ENCODE results near the gene SLIT3. TPM values are rescaled to one million over a fixed set of nuclear protein-coding genes. Genes with fewer than 3 reads are reported as not detected.
"Not testable (repeated sequence)": the region's sequence is repeated elsewhere in the genome, so short reads cannot be mapped to it uniquely, and the experiment has no call there.

Gene SLIT3
- total RNA-seq, 1 experiment from 2014 or later, result 2.0 TPM

DNA sequence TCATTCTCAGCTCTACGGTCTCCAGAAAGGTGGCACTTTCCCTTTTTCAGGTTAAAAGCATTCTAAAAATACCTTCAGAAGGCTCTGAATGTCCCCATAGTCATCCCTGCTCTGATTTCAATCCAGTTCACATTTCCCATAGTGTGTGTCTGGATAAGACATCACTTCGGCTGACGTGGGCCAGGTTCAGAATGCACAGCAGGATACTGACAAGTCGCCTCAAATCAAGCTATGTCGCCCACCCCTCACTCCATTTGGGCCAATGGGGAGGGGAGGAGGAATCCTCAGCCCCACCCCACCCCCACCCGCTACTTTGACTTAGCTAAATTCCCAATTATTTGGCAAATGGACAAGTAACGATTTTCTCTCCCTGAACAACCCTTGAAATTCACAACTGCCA, 148.0 kb downstream of the SLIT3 start:
- peaks cover 6% of the 10 kb centered on the region; the same call in 1 of the 2 replicates for H3K27me3 ChIP-seq
- no peak overlapping the region for H3K27ac ChIP-seq
- no peak overlapping the region for H3K4me3 ChIP-seq
- no peaks in the 10 kb centered on the region for H3K36me3 ChIP-seq
- no peaks in the 10 kb centered on the region for H3K4me1 ChIP-seq
- DNase-seq, result no peak
- 0 out of 2 replicates have a peak, but pooled peaks cover under 1% of the 10 kb centered on the region for H3K9me3 ChIP-seq (replicated peaks)

DNA sequence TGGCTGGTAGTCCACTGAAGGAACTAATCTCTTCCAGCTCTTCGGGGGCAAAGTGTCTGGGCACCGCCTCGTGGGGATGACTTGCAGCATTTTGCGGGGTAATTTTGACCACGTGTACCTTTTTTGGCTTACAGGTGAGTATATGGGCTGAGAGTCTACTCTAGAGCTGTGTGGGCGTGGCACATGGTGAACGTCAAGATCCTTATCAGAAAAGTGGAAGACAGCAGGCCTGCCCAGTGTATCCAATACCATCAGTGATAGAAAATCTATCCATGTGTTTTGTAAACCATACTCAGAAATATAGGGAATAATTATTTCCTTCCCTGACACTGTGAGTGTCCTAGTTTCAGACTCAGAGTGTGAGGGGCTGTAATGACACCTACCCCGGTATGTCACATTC, 148.5 kb downstream of the SLIT3 start:
- Histone ChIP-seq H3K27me3 (peaks cover 6% of the 10 kb centered on the region; the same call in 1 of the 2 replicates), H3K4me1 (no peaks in the 10 kb centered on the region), H3K4me3 (no peak overlapping the region), H3K36me3 (no peaks in the 10 kb centered on the region), H3K9me3 (replicated peaks) (no peaks in the 10 kb centered on the region), H3K27ac (no peak overlapping the region)
- DNase-seq, result no peak

DNA sequence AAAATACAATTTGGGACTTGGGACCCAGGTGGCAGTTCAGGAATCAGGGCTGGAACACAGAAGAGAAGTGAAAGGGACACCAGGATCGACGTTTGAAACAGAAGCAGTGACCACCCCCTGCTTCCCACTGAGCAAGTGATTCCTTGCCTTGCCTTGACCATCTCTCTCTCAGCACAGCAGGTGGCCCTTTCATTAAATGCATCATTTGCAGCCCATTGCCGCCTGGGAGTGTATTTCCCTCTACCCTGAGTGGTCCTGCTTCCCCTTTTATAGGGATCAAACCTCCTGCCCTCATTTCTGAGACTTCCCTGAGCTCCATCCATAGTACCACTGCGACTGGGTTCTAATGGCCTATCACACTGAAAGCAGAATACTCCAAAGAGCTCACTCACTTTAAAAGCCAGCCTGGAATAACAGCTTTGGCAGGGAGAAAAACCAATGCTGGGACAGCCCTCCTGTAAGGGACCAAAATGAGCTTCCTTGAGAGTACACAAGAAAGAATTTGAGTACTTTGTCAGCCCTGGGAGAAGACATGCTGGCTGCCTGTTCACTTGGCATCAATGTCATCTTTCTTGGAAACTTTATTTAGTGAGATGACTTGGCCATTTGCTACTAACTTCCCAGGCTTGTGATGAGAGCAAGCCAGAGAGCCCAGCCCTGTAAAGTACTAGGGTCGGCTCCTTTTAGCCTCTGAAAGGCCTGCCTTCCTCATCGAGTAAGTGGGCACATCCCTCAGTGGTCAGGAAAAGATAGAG, 149.7 kb downstream of the SLIT3 start:
- H3K4me3 ChIP-seq, result no peak overlapping the region
- no peak for DNase-seq
- peaks cover 6% of the 10 kb centered on the region; the same call in 1 of the 2 replicates for H3K27me3 ChIP-seq
- H3K36me3 ChIP-seq, result no peaks in the 10 kb centered on the region
- H3K4me1 ChIP-seq, result no peaks in the 10 kb centered on the region
- no peaks in the 10 kb centered on the region for H3K9me3 ChIP-seq (replicated peaks)
- H3K27ac ChIP-seq, result no peak overlapping the region

DNA sequence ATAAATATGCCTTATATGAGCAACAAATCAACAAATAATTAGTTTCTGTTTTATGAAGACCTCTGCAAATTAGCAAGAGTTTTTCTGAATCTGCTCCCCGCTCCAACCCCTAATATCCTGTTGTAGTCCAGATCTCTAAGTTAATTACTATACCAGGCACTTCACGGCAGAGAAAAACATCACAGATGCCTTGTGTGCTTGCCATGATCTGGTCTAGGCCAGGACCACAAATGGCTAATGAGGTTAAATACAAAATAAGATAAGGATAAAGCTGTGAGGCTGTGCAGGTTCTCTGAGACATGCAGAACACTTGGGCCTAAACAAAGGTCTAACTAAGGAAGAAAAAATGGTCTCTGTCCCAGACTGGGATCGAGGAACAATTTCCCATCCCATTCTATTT, 150.8 kb downstream of the SLIT3 start:
- Histone ChIP-seq H3K4me1 (no peaks in the 10 kb centered on the region), H3K4me3 (no peak overlapping the region), H3K27ac (no peak overlapping the region), H3K36me3 (no peaks in the 10 kb centered on the region), H3K27me3 (peaks cover 6% of the 10 kb centered on the region; the same call in 1 of the 2 replicates), H3K9me3 (replicated peaks) (no peaks in the 10 kb centered on the region)
- no peak for DNase-seq

DNA sequence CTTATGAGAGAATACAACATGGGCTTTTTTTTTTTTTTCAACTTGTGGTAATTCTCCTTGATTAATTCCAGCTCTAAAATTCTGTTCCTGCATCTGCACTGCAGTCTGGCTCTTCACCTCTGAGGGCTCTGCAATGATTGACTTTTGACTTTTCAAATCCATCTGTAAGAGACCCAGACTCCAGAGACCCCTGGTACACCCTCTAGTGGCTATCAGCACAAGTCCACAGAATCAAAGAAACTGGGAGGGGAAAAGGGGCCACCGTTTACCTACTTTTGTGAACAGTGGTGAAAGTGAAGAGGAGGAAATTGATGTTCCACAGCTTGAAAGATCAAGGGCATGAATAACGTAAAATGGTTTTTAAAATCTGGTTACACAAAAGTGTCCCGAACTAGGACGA, 151.6 kb downstream of the SLIT3 start:
- Histone ChIP-seq H3K4me1 (no peaks in the 10 kb centered on the region), H3K27ac (no peak overlapping the region), H3K36me3 (no peaks in the 10 kb centered on the region), H3K9me3 (replicated peaks) (no peaks in the 10 kb centered on the region), H3K27me3 (peaks cover 6% of the 10 kb centered on the region; the same call in 1 of the 2 replicates), H3K4me3 (no peak overlapping the region)
- DNase-seq, result no peak

DNA sequence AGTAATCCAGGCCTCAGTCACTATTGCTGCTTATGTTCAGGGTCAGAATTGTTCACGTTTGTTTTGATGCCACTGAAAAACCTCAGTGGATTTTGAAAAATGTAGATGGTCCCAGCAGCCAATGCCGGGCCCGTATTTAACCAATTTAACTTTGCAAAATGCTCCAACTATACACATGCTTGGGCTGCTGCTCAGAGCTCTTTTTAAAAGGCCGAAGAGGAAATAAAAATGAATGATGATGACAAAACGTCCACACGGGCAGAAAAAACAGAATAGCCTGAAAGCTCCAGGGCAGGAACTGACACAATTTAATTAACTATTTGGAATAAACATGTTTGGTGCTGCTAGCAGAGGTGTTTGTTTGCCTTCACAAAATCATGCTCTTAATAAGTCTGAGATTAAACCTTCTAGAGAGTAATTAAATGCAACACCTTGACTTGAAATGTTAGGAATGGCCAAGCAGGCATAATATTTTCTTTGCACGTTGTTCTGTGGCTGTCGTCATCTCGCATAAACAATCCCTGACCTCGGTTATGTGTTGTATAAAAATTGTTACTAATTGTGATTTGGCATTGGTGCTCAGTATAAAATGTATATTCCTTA, 152.7 kb downstream of the SLIT3 start:
- Histone ChIP-seq H3K4me1 (no peaks in the 10 kb centered on the region), H3K9me3 (replicated peaks) (no peaks in the 10 kb centered on the region), H3K27ac (no peak overlapping the region), H3K4me3 (no peak overlapping the region), H3K36me3 (no peaks in the 10 kb centered on the region), H3K27me3 (peaks cover 6% of the 10 kb centered on the region; the same call in 1 of the 2 replicates)
- DNase-seq, result no peak

DNA sequence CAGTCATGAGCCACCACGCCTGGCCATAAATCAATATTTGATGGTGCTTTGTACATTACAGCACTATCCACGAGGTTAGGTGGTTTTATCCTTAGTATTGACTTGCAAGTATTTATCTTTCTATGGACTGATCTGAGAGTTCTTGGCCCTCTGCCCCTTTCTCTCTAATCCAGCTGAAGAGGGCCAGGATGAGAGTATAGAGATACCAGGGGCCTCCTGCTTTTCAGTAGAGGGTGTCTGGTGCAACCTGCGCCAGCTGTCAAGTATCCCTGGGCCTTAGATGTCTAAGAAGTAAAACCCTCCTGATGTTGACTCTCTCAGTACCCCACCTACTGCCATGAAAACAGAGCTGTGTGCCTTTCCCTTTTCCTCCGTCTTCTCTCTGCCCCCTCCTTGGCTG, 153.4 kb downstream of the SLIT3 start:
- Histone ChIP-seq H3K4me1 (no peaks in the 10 kb centered on the region), H3K27me3 (peaks cover 9% of the 10 kb centered on the region; the same call in 1 of the 2 replicates), H3K36me3 (no peaks in the 10 kb centered on the region), H3K9me3 (replicated peaks) (no peaks in the 10 kb centered on the region), H3K4me3 (no peak overlapping the region), H3K27ac (no peak overlapping the region)
- no peak for DNase-seq

DNA sequence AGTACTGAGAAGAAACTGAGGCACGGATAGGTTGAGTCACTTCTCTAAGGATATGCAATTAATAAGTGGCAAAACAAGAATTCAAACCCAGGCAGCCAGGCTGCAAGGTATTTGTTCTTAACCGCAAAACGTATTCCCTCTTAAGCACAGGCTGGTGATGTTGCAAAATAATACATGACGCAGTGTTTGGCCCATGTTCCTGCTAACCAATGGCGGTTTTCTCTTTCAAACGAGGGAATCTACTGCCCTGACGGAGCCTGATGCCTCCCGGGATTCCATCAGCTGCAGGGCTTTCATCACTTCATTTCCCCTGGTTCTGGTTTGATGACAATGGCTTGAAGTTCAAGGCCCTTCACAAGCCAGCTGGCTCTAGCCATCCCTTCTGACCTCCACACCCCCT, 154.8 kb downstream of the SLIT3 start:
- Histone ChIP-seq H3K27me3 (peaks cover 9% of the 10 kb centered on the region; the same call in 1 of the 2 replicates), H3K4me1 (no peaks in the 10 kb centered on the region), H3K36me3 (no peaks in the 10 kb centered on the region), H3K9me3 (replicated peaks) (no peaks in the 10 kb centered on the region), H3K4me3 (no peak overlapping the region), H3K27ac (no peak overlapping the region)
- no peak for DNase-seq

DNA sequence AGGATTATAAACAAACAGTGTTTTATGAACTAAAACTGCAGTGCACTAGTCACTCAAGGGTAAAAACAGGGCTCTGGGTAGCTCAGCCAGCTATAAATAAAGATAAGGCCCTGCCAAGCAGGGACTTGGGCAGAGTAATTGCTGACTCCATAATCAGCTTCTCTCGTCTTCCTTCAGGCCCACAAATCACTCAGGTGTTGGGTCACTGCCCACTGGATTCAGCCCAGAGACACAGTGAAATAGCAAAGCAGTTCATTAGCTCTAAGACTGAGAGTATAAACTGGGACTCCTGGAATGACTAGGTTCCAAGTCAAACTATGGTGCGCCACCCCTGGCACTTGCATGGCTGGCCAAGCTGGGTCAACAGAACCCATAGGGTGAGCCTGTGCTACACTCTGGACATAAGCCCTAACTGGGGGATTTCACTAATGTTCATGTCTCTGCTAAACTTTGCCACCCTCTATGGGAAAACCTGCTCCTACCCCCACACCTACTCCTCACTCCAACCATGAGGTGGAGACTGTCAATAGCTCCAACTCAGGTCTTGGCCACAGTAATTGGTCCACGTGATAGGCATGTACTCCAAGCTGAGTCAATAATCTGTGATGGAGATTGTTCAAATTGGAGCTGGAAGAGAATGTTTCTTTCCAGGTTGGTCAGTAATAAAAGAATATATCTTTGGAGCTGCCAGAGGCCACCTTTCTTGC, 158.5 kb downstream of the SLIT3 start:
- H3K27ac ChIP-seq, result no peak overlapping the region
- H3K4me1 ChIP-seq, result no peaks in the 10 kb centered on the region

DNA sequence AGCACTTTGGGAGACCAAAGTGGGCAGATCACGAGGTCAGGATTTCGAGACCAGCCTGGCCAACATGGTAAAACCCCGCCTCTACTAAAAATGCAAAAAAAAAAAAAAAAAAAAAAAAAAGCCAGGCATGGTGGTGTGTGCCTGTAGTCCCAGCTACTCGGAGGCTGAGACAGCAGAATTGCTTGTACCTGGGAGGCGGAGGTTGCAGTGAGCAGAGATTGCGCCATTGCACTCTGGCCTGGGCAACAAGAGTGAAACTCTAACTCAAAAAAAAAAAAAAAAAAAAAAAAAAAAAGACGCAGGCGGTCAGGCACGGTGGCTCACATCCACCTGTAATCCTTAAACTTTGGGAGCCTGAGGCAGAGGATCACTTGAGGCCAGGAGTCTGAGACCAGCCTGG, 160.7 kb downstream of the SLIT3 start:
- not testable (repeated sequence) for H3K27me3 ChIP-seq; H3K27ac ChIP-seq; H3K4me1 ChIP-seq; H3K9me3 ChIP-seq (replicated peaks); DNase-seq; H3K4me3 ChIP-seq; H3K36me3 ChIP-seq

More for the DNA sequence above, 158.5 kb downstream of the SLIT3 start:
- Histone ChIP-seq H3K27me3 (peaks cover 3% of the 10 kb centered on the region; the same call in 1 of the 2 replicates), H3K9me3 (replicated peaks) (no peaks in the 10 kb centered on the region), H3K36me3 (no peaks in the 10 kb centered on the region), H3K4me3 (no peak overlapping the region)
- DNase-seq, result no peak

DNA sequence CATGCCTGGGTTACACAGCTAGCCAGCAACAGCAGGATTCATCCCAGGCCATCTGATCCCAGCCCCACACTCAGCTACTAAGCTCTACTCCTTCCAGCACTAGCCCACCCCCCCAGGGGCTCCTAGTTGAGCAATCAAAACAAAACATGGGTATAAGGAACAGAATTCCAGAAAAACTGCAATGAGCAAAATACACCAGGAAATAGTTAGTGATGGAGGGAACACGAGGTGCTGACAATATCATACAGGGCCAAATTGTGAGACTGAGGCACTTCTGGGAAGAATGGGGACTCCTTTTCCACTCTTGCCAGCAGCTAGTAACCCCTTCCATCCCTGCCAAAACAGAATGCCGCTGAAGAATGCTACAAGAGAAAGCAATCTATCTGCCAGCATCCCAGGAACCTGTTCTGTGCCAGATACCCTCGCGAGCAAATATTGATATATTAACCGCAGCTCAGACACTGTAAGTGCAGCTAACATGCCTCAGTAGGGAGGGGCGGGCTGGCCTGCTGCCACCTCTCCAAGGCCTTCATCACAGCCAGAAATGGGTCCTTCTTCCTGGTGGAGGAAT, 161.4 kb downstream of the SLIT3 start:
- no peak for DNase-seq
- no peak overlapping the region for H3K4me3 ChIP-seq
- H3K4me1 ChIP-seq, result no peaks in the 10 kb centered on the region
- H3K27ac ChIP-seq, result no peak overlapping the region
- peaks cover 3% of the 10 kb centered on the region; the same call in 1 of the 2 replicates for H3K27me3 ChIP-seq
- no peaks in the 10 kb centered on the region for H3K9me3 ChIP-seq (replicated peaks)
- no peaks in the 10 kb centered on the region for H3K36me3 ChIP-seq

DNA sequence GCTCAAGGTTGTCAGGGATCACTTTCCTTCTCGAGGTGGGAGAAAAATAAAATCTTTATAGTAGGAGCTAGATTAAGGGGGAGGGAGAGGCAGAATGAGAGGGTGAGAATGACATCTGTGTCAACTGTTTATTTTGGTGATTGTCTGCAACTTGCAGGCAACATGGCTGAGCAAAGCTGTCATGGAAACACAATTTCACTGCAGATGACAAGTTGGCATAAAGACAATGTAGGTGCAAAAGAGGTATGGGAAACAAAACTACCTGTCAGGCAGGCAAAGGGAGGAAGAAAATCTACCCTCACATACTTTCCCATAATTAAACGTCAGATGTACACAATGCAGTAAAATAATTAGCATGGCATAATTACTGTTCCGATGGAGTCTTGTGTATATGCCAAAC, 167.4 kb downstream of the SLIT3 start:
- Histone ChIP-seq H3K36me3 (no peaks in the 10 kb centered on the region), H3K27ac (no peak overlapping the region), H3K4me1 (no peaks in the 10 kb centered on the region), H3K4me3 (no peak overlapping the region), H3K9me3 (replicated peaks) (no peaks in the 10 kb centered on the region), H3K27me3 (no peaks in the 10 kb centered on the region; the same call in 1 of the 2 replicates)
- no peak for DNase-seq

DNA sequence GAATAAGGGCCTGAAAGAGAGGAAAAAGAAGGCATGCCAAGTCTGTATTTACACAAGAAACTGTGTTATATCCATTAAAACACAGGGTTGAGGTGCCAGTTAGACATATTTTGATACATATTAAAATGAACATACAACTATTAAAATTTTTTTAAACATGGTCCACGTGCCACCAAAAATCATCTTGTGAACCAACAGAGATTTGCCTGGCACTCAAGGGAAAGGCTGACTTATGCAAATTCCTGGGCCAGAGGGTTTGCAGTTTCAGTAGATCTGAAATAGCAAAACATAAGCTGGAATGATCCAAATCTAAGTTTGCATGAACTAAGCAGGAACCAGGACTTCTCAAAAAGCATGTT, 168.7 kb downstream of the SLIT3 start:
- no peaks in the 10 kb centered on the region; the same call in 1 of the 2 replicates for H3K27me3 ChIP-seq
- no peaks in the 10 kb centered on the region for H3K4me1 ChIP-seq
- no peaks in the 10 kb centered on the region for H3K36me3 ChIP-seq
- DNase-seq, result no peak
- H3K27ac ChIP-seq, result no peak overlapping the region
- no peak overlapping the region for H3K4me3 ChIP-seq
- no peaks in the 10 kb centered on the region for H3K9me3 ChIP-seq (replicated peaks)

DNA sequence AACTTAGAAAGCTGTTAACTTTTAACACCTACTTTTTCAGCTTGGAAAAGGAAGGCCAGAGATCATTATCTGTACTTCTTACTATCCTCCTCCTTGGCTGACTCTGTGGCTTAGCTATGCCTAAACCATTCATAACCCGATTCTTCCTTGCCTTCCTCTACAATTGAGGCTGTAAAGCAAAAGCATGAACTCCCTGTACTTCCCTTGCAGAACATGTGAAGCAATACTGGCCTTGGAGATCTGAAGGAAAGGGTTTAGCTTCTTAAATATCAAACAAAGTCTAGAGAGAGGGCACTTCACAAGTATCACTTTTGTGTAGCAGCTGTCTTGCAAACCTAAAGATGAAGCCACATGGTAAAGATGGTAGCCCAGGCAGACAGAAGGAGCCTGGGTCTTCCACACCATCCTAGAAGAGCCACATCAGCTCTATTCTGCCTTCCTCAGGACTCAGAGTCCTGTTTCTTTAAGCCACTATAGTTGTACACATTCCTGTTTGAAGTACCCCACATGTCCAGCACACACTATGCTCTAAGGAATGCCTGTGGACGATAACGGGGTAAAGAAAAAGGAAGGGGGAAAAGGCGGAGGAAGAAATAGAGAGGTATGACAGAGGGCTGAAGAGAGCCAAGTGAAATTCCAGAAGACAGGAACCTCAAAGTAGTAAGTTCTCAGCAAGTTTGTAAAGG, 169.2 kb downstream of the SLIT3 start:
- Histone ChIP-seq H3K9me3 (replicated peaks) (no peaks in the 10 kb centered on the region), H3K27me3 (no peaks in the 10 kb centered on the region; the same call in none of the 2 replicates)

More for the DNA sequence above, 169.2 kb downstream of the SLIT3 start:
- Histone ChIP-seq H3K4me3 (no peak overlapping the region), H3K27ac (no peak overlapping the region), H3K36me3 (no peaks in the 10 kb centered on the region), H3K4me1 (no peaks in the 10 kb centered on the region)
- DNase-seq, result no peak
